GM18873 (cell line): ENCODE data around the gene FOSL2.

Experiments used
- ATAC-seq: cut with Tn5 transposase; IDR thresholded peaks from one replicate; pipeline ENCODE4 v1.9.1; 2021; ENCODE audit warnings: mild to moderate bottlenecking, moderate library complexity, moderate number of reproducible peaks; ENCODE audit not compliant: unreplicated experiment, low FRiP score

The FOSL2 gene

DNA sequence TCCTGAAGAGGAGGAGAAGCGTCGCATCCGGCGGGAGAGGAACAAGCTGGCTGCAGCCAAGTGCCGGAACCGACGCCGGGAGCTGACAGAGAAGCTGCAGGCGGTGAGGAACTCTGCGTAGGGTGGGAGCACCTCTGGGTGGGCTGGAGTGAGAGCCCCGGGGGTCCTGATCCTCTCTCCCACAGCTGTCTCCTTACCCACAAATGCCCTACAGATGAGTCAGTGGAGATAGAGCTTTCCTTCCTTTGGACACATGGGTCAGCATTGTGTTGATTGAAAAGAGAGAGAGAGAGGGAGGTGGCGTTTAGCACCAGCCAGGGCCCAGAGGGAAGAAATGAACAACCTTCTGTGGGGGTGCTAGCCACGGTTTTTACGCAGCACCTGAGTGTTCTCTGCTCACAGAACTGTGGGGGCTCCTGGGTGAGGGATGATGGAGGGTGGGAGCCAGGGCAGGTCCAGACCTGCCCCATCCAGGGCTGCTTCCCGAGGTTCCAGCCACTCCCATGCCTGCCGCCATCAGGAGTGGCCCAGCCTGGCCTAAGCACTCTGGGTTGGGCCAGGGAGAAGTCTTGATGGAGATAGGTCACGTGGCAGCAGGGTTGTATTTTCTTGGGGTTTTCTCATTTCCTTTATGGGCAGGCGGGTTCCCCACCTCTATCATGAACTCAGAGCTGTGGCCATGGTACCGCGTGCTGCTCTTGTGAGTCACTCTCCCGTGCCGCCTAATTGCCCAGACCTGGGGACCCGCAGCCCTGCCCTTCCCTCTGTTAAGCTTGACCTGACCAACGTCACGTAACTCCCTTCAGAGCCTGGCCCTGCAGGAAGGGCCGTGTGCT is 16.3 kb downstream of the FOSL2 start:
- no peak for ATAC-seq

DNA sequence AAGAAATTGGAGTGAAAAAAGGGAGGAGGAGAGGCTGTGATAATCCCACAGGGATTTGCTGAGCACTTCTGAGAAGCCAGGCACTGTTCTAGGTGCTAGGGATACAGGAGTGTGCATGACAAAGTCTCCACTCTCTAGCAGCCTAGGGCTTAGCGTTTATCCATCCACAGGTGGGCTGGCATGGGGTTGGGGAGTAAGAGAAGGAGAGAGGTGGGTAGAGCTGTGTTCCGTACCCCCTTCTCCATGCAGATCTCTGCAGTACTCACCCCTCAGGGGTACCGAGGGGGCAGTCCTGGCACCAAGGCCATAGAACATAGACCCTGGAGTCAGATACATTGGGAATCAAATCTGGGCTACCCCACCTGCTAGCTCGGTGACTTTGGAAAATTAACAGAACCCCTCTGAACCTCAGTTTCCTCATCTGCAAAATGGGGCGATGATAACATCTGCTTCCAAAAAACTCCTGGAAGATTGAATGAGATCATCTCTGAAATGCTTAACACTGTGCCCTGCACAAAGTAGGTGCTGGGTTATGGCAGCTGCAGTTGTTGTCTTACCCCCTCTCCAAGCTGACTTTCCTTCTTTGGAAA is 18.6 kb downstream of the FOSL2 start:
- ATAC-seq: no peak

GRCh38 chr2:28411956-28412609 is 19.4 kb downstream of the FOSL2 start:
- ATAC-seq: no peak

DNA sequence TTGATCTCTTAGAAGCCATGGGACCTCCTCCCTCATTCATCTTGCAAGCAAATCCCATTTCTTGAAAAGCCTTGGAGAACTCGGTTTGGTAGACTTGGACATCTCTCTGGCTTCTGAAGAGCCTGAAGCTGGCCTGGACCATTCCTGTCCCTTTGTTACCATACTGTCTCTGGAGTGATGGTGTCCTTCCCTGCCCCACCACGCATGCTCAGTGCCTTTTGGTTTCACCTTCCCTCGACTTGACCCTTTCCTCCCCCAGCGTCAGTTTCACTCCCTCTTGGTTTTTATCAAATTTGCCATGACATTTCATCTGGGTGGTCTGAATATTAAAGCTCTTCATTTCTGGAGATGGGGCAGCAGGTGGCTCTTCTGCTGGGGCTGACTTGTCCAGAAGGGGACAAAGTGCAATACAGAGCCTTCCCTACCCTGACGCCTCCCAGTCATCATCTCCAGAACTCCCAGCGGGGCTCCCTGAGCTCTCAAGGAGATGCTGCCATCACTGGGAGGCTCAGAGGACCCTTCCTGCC is 20.0 kb downstream of the FOSL2 start:
- no peak for ATAC-seq

GRCh38 chr2:28413152-28413898 is 20.7 kb downstream of the FOSL2 start:
- ATAC-seq: no peak

DNA sequence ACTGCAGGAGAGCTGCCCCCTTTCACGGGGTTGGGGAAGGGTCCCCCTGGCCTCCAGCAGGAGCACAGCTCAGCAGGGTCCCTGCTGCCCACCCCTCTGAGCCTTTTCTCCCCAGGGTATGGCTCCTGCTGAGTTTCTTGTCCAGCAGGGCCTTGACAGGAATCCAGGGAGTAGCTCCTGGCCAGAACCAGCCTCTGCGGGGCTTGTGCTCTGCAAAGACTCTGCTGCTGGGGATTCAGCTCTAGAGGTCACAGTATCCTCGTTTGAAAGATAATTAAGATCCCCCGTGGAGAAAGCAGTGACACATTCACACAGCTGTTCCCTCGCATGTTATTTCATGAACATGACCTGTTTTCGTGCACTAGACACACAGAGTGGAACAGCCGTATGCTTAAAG is 21.2 kb downstream of the FOSL2 start:
- ATAC-seq: no peak

GRCh38 chr2:28414583-28414982 is 21.9 kb downstream of the FOSL2 start:
- ATAC-seq: no peak

GRCh38 chr2:28415010-28415409 is 22.4 kb downstream of the FOSL2 start:
- ATAC-seq: no peak

DNA sequence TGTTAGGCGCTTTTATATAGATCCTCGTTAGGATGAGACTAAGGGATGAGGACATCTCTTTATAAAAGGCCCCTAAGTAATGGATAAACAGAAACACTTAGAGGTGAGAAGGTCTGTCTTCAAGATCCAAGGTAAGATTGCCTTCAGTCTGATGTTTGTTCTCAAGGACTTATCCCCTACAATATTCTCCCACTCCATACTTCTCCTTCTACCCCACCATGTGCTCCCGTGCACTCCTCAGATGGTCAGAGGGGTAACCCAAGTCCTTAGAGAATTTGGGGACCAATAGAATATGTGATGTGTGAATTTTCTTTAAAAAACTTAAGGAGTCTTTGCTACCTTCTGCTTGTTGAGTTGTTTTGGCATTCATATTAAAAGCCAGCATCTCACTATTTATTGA is 23.1 kb downstream of the FOSL2 start:
- no peak for ATAC-seq

GRCh38 chr2:28419003-28419402 is 26.3 kb downstream of the FOSL2 start:
- no peak for ATAC-seq

DNA sequence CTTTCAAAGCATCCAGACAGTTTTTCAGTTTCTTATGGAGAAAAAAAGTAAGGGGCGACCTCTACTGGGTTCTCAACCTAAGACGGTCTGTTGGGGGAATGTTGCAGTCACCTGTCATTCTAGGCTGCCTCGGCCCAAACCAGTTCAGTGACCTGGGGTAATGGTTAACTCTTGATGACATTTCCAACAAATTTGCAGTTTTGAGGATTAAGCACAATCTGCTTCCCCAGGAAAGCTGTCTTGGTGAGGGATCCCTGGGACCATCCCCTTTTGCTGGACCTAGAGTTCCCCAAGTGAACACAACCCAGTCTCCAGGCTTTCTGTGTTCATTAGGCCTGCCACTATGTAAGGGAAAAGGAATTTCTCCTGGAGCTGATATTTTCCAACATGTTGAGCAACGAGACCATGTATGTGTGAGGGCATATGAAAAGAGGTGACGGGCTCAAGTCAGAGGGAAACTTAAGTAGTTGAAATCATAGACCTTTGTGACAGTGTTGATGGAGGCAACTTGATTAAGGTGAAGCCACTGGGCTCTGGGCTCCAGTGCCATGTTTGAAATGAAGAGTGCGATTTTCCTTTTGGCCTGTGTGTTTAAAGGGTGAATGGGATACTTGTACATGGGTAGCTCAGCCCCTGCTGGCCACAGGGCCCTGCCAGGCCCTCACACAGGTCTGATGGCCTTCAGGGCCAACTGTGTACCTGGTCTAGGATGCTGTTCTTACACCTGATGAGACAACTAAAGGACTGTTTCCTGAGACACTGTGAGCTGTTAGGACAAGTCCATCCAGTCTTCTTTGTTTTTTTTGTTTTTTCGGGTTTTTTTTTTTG is 27.0 kb downstream of the FOSL2 start:
- no peak for ATAC-seq

DNA sequence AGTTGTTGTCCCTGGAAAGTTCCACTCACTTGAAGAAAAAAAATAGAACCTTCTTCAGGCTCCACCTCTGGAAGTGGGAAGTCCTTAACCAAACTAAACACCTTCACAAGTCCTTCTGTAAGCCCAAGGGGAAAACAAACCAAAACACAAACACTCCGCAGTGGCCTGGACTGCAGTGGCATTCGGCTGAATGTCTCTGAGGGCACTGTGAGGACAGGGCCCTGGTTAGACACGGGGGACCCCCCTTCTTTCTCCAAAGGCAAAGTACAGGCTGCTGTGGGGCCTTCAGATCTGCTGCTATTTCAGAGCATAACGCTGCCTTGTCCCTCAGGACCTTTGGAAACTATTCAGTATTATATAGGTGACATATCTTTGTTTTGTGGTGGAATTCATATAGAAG is 28.1 kb downstream of the FOSL2 start:
- ATAC-seq: no peak

GRCh38 chr2:28422908-28423741 is 30.5 kb downstream of the FOSL2 start:
- no peak for ATAC-seq

DNA sequence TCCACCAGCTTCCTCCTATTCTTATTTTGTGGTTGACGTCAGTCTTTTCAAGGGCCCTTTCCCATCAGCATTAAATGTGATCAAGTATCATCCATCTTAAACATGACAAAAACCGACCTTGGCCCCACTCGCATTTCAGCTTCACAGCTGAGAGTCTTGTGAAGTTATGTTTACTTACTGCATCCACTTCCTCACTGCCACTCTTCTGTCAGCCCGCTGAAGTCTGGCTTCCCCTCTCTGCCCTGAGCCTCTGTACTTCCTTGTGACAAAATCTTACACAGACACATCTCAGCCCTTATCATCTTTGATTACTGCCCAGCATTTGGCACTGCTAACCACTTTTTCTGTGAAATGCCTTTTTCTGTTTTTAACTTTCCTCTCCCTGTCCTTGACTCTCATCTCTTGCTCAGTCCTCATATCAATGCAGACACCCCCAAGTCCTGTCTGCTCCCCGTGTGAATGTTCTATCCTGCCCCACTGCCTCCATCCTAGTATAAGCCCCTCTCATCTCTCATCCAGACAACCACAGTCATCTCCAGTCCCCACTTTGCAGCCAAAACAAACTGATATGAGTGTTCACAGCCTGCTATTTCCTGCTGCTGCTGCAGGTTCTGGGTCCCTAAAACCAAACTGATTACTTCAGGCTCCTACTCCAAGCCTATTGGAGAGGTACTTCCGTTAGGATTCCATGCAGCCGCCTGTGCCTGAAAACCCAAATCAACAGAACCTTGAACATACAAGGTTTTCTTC is 31.4 kb downstream of the FOSL2 start:
- ATAC-seq: no peak

GRCh38 chr2:28424799-28425463 is 32.3 kb downstream of the FOSL2 start:
- no peak for ATAC-seq

DNA sequence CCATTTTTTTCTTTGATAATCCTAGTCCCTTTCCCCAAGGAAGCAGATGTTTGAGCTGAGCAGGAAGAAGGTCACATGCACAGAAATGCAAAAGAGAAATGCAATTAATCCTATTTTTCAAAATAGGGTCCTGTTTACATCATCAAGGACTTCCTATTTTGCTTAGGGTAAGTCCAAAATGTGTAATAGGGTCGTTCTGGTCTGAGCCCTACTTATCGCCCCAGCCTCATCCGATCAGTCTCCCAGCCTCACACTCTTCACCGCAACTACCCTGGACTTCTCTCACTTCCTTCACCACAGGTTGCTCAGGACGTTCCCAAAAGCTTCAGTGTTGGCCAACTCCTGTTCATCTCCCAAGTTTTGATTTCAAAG is 32.8 kb downstream of the FOSL2 start:
- no peak for ATAC-seq

DNA sequence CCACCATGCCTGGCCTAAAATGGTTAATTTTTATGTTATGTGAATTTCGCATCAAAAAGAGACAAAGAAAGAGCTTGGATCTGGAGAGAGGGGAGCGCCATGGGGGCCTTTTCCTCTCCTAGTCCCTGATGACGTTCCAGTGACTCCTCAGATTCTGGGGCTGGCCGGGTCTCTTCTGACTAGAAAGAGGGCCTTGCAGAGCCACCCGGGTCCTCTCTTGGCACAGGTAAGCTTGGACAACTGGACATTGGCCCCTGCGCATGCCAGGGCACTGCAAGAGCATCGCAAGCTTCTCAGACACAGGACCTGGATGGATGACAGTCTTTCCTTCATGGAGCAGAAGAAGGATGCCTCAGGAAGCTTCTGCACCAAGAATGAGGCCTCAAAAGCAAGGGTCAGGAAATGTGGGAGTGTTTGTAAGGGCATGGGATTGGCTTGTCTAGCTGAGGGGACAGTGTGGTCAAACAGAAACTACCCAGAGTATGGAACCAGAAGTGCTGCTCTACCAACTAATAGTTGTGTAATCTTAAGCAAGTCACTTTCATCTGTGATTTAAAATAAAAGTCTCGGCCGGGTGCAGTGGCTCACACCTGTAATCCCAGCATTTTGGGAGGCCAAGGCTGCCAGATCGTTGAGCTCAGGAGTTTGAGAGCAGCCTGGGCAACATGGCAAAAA is 35.2 kb downstream of the FOSL2 start:
- ATAC-seq: no peak
